ENCODE measurements around the gene ACAP3. TPM values are rescaled to one million over a fixed set of nuclear protein-coding genes. Genes with fewer than 3 reads are reported as not detected.

Gene ACAP3
- total RNA-seq, 6 experiments from 2014 or later: 39.4 to 50.8 (median 42.6) TPM

DNA sequence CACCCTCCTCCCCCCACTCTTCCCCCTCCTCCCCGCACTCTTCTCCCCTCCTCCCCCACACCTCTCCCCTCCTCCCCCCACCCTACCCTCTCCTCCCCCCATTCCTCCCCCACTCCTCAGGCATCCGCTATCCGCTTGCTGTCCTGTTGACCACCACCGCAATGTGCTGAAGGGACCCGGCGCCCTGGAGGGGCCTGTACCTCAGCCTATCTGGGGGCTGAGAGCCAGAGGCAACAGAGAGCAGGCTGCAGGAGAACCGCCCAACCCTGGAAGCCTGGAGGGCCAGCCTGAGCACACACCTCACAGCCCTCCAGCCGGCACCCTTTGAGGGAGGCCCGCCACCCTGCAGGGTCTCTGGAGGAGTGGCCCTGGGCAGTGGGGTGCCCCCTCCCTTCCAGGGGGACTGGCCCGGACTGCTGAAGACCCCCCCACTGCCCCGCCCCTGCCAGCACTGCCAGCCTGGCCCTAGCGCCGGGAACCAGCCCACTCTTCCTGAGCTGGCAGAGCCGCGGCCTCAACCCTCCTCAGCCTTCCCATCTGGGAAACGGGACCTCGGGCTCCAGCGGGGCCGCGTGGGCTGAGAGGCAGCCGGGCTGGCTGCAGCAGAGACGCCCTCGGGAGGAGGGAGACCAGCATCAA, 62.4 kb downstream of the ACAP3 start:
- no peaks in the 10 kb centered on the region for H3K4me1 Mint-ChIP-seq (ENCODE audit: low read depth)
- H3K4me3 Mint-ChIP-seq: no peak overlapping the region
- H3K27ac Mint-ChIP-seq: no peak overlapping the region
- H3K27me3 Mint-ChIP-seq (ENCODE audit: insufficient read depth): peaks cover 2% of the 10 kb centered on the region; the same call in 1 of the 2 replicates
- no peaks in the 10 kb centered on the region for H3K9me3 Mint-ChIP-seq
- no peak for DNase-seq
- TF ChIP-seq CTCF (IDR thresholded peaks at IDR 0.05): no peak
- no peaks in the 10 kb centered on the region for H3K36me3 Mint-ChIP-seq (ENCODE audit: low read depth)

DNA sequence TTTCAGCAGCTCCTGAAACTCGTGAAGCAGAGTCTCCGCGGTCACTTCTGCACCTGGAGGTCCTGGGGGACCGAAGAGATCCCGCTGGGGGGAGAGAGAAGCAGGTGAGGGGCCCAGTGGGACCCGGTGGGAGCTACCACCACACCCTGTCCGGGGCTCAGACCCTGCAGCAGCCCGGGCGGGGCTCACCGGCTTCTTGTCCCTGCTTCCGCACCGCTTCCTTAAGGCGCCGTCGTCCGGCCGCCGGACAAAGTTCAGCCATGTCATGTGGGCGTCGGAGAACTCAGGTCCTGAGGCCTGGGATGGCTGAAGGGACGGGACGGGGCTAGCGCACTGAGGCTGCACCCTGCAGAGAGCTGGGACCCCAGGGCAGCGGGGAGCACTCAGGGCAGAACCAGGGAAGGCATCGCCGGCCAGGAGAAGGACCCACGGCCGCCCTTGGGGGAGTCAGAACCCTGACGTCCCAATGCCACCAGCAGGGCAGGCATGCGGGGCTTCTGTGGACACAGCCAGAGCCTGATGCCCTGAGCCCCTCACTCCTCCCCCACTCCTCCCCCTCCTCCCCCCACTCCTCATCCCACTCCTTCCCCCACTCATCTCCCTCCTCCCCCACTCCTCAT, 63.4 kb downstream of the ACAP3 start:
- Mint-ChIP-seq H3K36me3 (ENCODE audit: low read depth) (no peaks in the 10 kb centered on the region), H3K4me3 (no peak overlapping the region)

GRCh38 chr1:1243807-1244191, 63.9 kb downstream of the ACAP3 start:
- no peak for TF ChIP-seq CTCF (IDR thresholded peaks at IDR 0.05)
- H3K36me3 Mint-ChIP-seq (ENCODE audit: low read depth): no peaks in the 10 kb centered on the region
- H3K9me3 Mint-ChIP-seq: no peaks in the 10 kb centered on the region
- H3K4me1 Mint-ChIP-seq (ENCODE audit: low read depth): no peaks in the 10 kb centered on the region
- no peak overlapping the region for H3K27ac Mint-ChIP-seq
- H3K27me3 Mint-ChIP-seq (ENCODE audit: insufficient read depth): peaks cover 4% of the 10 kb centered on the region
- no peak overlapping the region for H3K4me3 Mint-ChIP-seq
- DNase-seq: no peak

More for the DNA sequence above, 63.4 kb downstream of the ACAP3 start:
- no peak for DNase-seq
- Mint-ChIP-seq H3K4me1 (ENCODE audit: low read depth) (no peaks in the 10 kb centered on the region), H3K27ac (no peak overlapping the region), H3K27me3 (ENCODE audit: insufficient read depth) (peaks cover 4% of the 10 kb centered on the region), H3K9me3 (no peaks in the 10 kb centered on the region)
- no peak for TF ChIP-seq CTCF (IDR thresholded peaks at IDR 0.05)

- DNase-seq: no peak
- Mint-ChIP-seq H3K4me3 (no peak overlapping the region), H3K27me3 (ENCODE audit: insufficient read depth) (peaks cover 4% of the 10 kb centered on the region), H3K4me1 (ENCODE audit: low read depth) (no peaks in the 10 kb centered on the region), H3K9me3 (no peaks in the 10 kb centered on the region), H3K27ac (no peak overlapping the region), H3K36me3 (ENCODE audit: low read depth) (no peaks in the 10 kb centered on the region)
- no peak for TF ChIP-seq CTCF (IDR thresholded peaks at IDR 0.05)
Measured at GRCh38 chr1:1243266-1243660, 64.5 kb downstream of the ACAP3 start.

DNA sequence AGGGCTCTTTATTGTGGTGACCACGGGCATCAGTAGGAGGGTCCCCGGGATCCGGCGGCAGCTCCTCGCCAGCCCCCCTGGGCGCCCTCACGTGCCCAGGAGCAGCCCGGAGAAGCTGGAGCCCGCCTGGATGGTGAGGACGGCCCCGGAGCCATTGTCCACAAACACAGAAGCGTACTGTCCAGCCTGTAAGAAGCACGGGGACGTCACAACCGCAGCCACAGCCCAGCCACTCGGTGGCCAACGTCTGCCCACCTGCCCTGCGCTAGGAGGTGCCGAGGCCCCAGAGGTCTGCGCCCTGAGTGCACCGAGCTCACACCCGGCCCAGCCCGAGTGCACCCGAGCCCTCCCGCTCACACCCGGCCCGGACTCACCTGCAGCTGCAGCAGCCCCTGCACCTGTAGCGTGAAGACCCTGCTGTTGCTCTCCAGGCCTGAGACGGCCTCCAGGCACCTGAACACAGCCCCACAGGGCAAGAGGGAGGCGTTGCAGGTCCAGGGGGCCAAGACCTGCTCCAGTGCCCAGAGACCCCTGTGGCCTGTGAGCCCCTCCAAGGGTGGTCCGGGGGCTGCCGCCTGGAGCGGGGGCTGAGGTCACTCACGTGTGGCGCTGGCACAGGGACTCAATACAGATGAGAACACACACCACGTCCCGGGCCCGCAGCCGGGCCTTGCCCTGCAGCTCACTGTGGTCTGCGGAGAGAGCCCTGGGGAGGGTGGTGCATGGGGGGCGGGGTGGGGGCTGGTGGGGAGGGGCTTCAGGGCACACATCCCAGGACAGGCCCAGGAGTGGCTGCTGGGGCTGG, 65.1 kb downstream of the ACAP3 start:
- H3K27me3 Mint-ChIP-seq (ENCODE audit: insufficient read depth): peaks cover 4% of the 10 kb centered on the region
- DNase-seq: no peak

More for the DNA sequence above, 65.1 kb downstream of the ACAP3 start:
- no peaks in the 10 kb centered on the region for H3K9me3 Mint-ChIP-seq
- no peak for TF ChIP-seq CTCF (IDR thresholded peaks at IDR 0.05)
- H3K4me3 Mint-ChIP-seq: no peak overlapping the region
- no peak overlapping the region for H3K27ac Mint-ChIP-seq
- H3K4me1 Mint-ChIP-seq (ENCODE audit: low read depth): no peaks in the 10 kb centered on the region
- H3K36me3 Mint-ChIP-seq (ENCODE audit: low read depth): no peaks in the 10 kb centered on the region

Small RNAs within 50 kb of the gene (microRNA-seq; reads per million reads assigned to microRNA genes)
- 20.1 reads per million, percentile 26 among the genes with 10 or more reads in this experiment for gene MIR6726
- 4.6 reads per million for gene MIR6727
- gene MIR6808: 2.3 reads per million

Other genes with a start within 250 kb of the ACAP3 start
- not detected for gene RNF223, start 233.6 kb downstream of the ACAP3 start, total RNA-seq (2021; fragmentation: NEBNext Ultra II Directional; extraction: Animal tissue kit (Norgen Biotek cat#: 25700))
- 10 to 100 TPM in 1 of 6 experiments, 1 to 10 TPM in 5; 8.7 to 10.3 (median 9.6) TPM for gene C1orf159, start 191.8 kb downstream of the ACAP3 start, total RNA-seq (2021; fragmentation: NEBNext Ultra II Directional; extraction: Animal tissue kit (Norgen Biotek cat#: 25700))
- gene TTLL10, start 134.1 kb downstream of the ACAP3 start, total RNA-seq (2021; fragmentation: NEBNext Ultra II Directional; extraction: Animal tissue kit (Norgen Biotek cat#: 25700)): not detected
- gene TNFRSF18, start 101.3 kb downstream of the ACAP3 start, total RNA-seq (2021; fragmentation: NEBNext Ultra II Directional; extraction: Animal tissue kit (Norgen Biotek cat#: 25700)): not detected
- under 1 TPM in 1 of 6 experiments, not detected in 5; 0.17 TPM for gene TNFRSF4, start 93.8 kb downstream of the ACAP3 start, total RNA-seq (2021; fragmentation: NEBNext Ultra II Directional; extraction: Animal tissue kit (Norgen Biotek cat#: 25700))
- gene SDF4, start 75.9 kb downstream of the ACAP3 start, total RNA-seq (2021; fragmentation: NEBNext Ultra II Directional; extraction: Animal tissue kit (Norgen Biotek cat#: 25700)): 100 to 1,000 TPM; 182 to 231 (median 196) TPM
- 10 to 100 TPM; 24.5 to 35.7 (median 25.8) TPM for gene B3GALT6, start 75.7 kb downstream of the ACAP3 start, total RNA-seq (2021; fragmentation: NEBNext Ultra II Directional; extraction: Animal tissue kit (Norgen Biotek cat#: 25700))
- gene C1QTNF12, start 61.2 kb downstream of the ACAP3 start, total RNA-seq (2021; fragmentation: NEBNext Ultra II Directional; extraction: Animal tissue kit (Norgen Biotek cat#: 25700)): 1 to 10 TPM in 3 of 6 experiments, under 1 TPM in 3; 0.31 to 1.7 (median 1.1) TPM
- 10 to 100 TPM; 56.2 to 67.9 (median 61.1) TPM for gene UBE2J2, start 34.1 kb downstream of the ACAP3 start, total RNA-seq (2021; fragmentation: NEBNext Ultra II Directional; extraction: Animal tissue kit (Norgen Biotek cat#: 25700))
- 1 to 10 TPM; 1.4 to 3.0 (median 2.0) TPM for gene SCNN1D, start 27.5 kb downstream of the ACAP3 start, total RNA-seq (2021; fragmentation: NEBNext Ultra II Directional; extraction: Animal tissue kit (Norgen Biotek cat#: 25700))
- gene PUSL1, start 667 bp upstream of the ACAP3 start, total RNA-seq (2021; fragmentation: NEBNext Ultra II Directional; extraction: Animal tissue kit (Norgen Biotek cat#: 25700)): 10 to 100 TPM; 23.5 to 28.7 (median 25.6) TPM
- gene INTS11, start 16.7 kb upstream of the ACAP3 start, total RNA-seq (2021; fragmentation: NEBNext Ultra II Directional; extraction: Animal tissue kit (Norgen Biotek cat#: 25700)): 10 to 100 TPM; 65.6 to 78.3 (median 69.8) TPM
- gene CPTP, start 16.9 kb upstream of the ACAP3 start, total RNA-seq (2021; fragmentation: NEBNext Ultra II Directional; extraction: Animal tissue kit (Norgen Biotek cat#: 25700)): 10 to 100 TPM; 24.6 to 31.5 (median 26.6) TPM
- under 1 TPM; 0.07 to 0.20 (median 0.13) TPM for gene TAS1R3, start 23.4 kb upstream of the ACAP3 start, total RNA-seq (2021; fragmentation: NEBNext Ultra II Directional; extraction: Animal tissue kit (Norgen Biotek cat#: 25700))
- gene DVL1, start 41.5 kb upstream of the ACAP3 start, total RNA-seq (2021; fragmentation: NEBNext Ultra II Directional; extraction: Animal tissue kit (Norgen Biotek cat#: 25700)): 10 to 100 TPM; 73.8 to 96.6 (median 74.5) TPM
- 100 to 1,000 TPM; 438 to 570 (median 524) TPM for gene MXRA8, start 50.6 kb upstream of the ACAP3 start, total RNA-seq (2021; fragmentation: NEBNext Ultra II Directional; extraction: Animal tissue kit (Norgen Biotek cat#: 25700))
- 100 to 1,000 TPM; 178 to 206 (median 196) TPM for gene AURKAIP1, start 67.3 kb upstream of the ACAP3 start, total RNA-seq (2021; fragmentation: NEBNext Ultra II Directional; extraction: Animal tissue kit (Norgen Biotek cat#: 25700))
- 100 to 1,000 TPM in 5 of 6 experiments, 10 to 100 TPM in 1; 96.2 to 115 (median 104) TPM for gene CCNL2, start 91.4 kb upstream of the ACAP3 start, total RNA-seq (2021; fragmentation: NEBNext Ultra II Directional; extraction: Animal tissue kit (Norgen Biotek cat#: 25700))
- gene MRPL20, start 99.4 kb upstream of the ACAP3 start, total RNA-seq (2021; fragmentation: NEBNext Ultra II Directional; extraction: Animal tissue kit (Norgen Biotek cat#: 25700)): 100 to 1,000 TPM; 131 to 154 (median 141) TPM
- under 1 TPM in 2 of 6 experiments, not detected in 4; 0.14 TPM for gene ANKRD65, start 113.3 kb upstream of the ACAP3 start, total RNA-seq (2021; fragmentation: NEBNext Ultra II Directional; extraction: Animal tissue kit (Norgen Biotek cat#: 25700))
- gene VWA1, start 127.8 kb upstream of the ACAP3 start, total RNA-seq (2021; fragmentation: NEBNext Ultra II Directional; extraction: Animal tissue kit (Norgen Biotek cat#: 25700)): under 1 TPM in 5 of 6 experiments, not detected in 1; 0.12 to 0.33 (median 0.24) TPM
- gene ATAD3C, start 141.8 kb upstream of the ACAP3 start, total RNA-seq (2021; fragmentation: NEBNext Ultra II Directional; extraction: Animal tissue kit (Norgen Biotek cat#: 25700)): under 1 TPM in 1 of 6 experiments, not detected in 5; 0.09 TPM
- 10 to 100 TPM; 21.0 to 24.8 (median 23.0) TPM for gene ATAD3B, start 163.8 kb upstream of the ACAP3 start, total RNA-seq (2021; fragmentation: NEBNext Ultra II Directional; extraction: Animal tissue kit (Norgen Biotek cat#: 25700))
- gene ATAD3A, start 204.2 kb upstream of the ACAP3 start, total RNA-seq (2021; fragmentation: NEBNext Ultra II Directional; extraction: Animal tissue kit (Norgen Biotek cat#: 25700)): 10 to 100 TPM; 48.7 to 61.5 (median 54.0) TPM
- gene TMEM240, start 232.7 kb upstream of the ACAP3 start, total RNA-seq (2021; fragmentation: NEBNext Ultra II Directional; extraction: Animal tissue kit (Norgen Biotek cat#: 25700)): 1 to 10 TPM; 2.8 to 5.1 (median 4.1) TPM